HCEC 1CT (cell line): Measurements from ENCODE around the gene ST7.
"Not testable (repeated sequence)": the region's sequence is repeated elsewhere in the genome, so short reads cannot be mapped to it uniquely, and the experiment has no call there.

Source experiments
- DNase-seq: peaks from one replicate; pipeline ENCODE4 v3.0.0-alpha.2; 2017

ST7 gene, protein sequence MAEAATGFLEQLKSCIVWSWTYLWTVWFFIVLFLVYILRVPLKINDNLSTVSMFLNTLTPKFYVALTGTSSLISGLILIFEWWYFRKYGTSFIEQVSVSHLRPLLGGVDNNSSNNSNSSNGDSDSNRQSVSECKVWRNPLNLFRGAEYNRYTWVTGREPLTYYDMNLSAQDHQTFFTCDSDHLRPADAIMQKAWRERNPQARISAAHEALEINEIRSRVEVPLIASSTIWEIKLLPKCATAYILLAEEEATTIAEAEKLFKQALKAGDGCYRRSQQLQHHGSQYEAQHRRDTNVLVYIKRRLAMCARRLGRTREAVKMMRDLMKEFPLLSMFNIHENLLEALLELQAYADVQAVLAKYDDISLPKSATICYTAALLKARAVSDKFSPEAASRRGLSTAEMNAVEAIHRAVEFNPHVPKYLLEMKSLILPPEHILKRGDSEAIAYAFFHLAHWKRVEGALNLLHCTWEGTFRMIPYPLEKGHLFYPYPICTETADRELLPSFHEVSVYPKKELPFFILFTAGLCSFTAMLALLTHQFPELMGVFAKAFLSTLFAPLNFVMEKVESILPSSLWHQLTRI

DNA sequence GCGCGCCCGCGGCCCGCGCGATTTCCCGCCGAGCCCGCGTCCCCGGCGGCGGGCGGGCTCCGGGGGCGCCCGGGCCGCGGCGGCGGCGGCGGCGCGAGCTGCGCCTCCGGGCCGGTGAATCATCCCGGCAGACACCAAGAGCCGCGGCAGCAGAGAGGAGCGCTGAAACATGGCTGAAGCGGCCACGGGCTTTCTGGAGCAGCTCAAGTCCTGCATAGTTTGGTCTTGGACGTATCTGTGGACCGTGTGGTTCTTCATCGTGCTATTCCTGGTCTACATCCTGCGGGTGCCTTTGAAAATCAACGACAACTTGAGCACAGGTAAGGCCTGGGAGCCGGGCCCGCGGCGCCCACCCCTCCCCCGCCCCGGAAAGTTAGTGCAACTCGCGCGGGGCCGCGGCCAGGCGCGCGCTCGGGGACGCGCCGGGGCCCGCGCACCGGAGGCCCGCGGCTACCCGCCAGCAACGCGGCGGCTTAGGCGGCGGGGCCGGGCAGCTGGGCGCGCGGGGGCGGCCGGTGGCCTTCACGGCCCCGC is at the start of gene ST7:
Gene ST7 (plus strand): TSS at position 130 of the 534 bp plus-strand sequence. CDS start 40 bp downstream, at position 170.
- peak; percentile 74 for DNase-seq

DNA sequence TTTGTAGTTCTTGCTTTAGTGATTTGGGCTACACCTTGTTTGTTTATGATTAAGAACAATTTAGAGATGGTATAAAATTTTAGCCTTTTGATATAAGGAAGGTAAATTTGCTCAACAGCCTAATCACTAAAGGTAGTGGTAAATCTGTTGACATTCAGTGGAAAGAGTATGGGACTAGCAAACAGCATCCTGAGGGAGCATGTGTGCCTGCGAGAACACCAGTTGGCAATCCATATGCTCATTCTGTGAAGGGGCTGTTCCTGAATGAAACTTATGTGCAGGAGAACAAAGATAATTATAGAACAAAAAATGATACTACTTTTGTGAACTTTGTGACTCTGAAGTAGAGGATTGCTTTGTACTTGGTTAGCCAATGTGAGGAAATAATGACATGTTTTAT is 46.9 kb upstream of the ST7 start:
- DNase-seq, result no peak

DNA sequence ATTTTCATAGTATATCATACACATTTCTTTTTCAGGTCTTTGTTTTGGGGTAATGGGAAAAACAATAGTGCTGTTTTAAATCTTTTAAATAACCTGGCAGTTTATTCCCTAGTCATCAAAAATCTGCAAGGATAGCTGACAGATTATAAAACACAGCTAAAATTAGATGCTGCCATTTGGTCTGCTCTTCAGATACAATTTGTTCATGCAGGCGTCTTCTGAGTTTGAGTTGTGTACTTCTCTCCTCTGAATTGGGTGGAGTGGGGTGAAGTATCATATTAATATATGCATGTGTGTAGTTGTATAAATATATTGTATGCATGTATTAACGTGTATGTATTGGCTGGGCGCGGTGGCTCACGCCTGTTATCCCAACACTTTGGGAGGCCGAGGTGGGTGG is 42.9 kb upstream of the ST7 start:
- no peak for DNase-seq

DNA sequence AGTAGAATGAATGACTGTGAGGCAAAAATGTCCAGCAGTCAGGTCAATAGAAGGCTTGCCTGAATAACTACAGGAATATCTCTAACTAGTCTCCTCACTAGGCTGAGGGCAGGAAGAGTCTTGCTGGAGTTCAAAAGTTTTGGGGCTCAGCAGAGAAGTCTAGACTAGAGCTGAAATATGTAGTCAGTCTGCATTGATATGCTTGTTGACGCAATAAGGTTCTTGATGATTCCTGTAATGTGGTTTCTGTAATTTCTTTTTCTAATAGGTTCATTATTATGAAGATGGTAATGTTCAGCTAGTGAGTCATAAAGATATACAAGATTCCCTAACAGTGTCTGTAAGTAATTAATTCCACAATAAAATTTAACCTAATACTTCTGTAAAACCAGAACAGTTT is 41.5 kb upstream of the ST7 start:
- no peak for DNase-seq

DNA sequence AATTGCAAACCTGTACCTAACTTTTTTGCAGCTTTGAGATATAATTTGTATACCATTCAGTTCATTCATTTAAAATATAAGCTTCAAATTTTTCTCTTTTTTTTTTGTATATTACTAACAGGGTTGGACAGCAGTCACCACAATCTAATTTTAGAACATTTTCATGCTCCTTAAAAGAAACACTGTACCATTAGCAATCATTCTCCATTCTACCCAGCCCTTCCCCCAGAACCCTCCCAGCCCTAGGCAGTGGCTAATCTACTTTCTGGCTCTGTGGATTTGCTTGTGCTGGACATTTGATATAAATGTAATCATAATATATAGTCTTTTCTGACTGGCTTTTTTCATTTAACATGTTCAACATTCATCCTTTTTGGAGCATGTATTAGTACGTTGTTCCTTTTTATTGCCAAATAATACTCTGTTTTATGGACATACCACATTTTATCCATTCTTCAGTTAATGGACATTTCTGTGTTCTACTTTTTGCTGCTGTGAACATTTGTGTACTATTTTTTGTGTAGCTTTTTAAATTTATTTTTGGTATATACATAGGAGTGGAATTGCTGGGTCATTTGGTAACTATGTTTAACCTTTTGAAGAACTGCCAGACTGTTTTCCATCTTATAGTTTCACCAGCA is 40.9 kb upstream of the ST7 start:
- DNase-seq, result no peak

DNA sequence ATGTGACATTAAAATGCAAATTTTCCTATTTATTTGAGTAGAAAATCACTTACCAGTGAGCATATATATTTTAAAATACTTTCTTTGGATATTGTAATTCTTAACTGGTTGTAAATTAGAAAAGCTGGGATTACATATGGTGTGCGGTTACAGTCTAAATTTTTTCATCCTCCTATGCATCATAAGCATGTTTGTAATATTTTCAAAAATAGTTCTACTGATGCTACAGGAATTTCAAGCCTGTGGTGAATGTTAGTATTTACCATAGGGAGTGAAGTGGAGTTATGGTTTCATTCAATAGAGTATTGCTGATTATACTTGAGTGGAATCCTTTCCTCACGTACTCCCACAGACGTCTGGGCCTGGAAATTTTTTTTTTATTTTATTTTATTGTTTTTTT is 34.6 kb upstream of the ST7 start:
- DNase-seq, result no peak

DNA sequence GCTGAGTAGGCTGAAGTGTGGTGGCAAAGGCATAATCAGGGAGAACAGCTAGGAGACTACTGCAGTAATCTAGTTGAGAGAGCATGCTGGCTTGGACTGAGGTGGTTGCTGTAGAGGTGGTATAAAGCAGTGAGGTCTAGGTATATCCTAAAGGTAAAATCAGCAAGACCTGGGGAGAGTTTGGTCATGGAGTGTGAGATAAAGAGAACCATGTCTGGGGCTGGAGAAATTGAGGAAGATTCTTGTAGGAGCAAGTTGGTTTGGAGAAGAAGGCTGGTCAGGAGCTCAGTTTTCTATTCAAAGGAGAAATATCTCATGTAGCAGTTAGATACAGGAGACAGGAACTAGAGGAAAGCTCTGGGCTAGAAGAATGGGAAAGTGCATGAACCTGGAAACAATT is 32.9 kb upstream of the ST7 start:
- DNase-seq, result no peak

DNA sequence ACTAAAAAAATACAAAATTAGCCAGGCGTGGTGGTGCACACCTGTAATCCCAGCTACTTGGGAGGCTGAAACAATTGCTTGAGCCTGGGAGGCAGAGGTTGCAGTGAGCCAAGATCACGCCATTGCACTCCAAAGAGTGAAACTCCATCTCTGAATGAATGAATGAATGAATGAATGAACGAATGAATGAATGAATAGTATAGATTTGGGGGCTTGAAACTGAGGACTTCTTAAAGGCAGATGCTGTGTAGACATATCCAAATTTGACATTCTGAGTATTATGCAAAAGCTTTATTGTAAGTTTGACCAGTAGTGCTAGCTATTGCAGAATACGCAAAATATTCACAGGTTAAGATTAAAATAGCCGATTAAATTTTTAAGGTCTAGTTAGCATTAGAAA is 30.8 kb upstream of the ST7 start:
- no peak for DNase-seq

DNA sequence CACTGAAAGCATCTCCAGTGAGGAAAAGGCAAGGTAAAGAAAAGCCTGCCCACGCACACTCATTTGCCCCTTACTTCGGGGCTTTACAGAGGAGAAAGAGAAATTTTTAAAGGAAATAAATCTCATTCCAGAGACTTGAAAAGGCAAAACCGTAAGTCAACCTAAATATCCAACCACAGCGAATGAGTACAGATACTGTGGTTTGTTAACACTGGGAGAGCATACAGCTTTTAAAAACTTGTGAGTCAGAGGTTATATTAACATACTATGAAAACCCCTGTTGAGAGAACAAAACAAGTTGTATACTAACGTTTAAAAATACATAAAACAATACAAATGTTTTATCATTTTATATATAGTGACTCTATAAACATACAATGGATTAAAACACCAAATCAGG is 28.6 kb upstream of the ST7 start:
- no peak for DNase-seq

DNA sequence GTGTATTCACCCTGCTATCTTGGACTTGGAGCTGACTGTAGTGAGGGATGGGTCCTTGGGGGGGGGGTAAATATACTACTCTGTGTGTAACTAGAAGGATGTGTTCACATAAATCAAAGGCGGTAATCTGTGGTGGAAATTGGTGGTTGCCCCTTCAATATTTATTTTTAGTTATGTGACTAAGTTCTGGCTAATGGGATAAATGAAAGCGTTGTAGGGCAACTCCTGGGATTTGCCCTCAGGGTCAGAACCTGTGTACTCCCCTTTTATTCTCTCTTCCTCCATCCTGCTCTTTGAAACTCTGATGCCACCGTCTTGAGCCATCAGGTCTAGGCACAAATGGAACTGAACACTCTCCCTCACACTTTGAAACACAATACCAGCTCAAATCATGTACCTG is 24.3 kb upstream of the ST7 start:
- DNase-seq, result no peak

DNA sequence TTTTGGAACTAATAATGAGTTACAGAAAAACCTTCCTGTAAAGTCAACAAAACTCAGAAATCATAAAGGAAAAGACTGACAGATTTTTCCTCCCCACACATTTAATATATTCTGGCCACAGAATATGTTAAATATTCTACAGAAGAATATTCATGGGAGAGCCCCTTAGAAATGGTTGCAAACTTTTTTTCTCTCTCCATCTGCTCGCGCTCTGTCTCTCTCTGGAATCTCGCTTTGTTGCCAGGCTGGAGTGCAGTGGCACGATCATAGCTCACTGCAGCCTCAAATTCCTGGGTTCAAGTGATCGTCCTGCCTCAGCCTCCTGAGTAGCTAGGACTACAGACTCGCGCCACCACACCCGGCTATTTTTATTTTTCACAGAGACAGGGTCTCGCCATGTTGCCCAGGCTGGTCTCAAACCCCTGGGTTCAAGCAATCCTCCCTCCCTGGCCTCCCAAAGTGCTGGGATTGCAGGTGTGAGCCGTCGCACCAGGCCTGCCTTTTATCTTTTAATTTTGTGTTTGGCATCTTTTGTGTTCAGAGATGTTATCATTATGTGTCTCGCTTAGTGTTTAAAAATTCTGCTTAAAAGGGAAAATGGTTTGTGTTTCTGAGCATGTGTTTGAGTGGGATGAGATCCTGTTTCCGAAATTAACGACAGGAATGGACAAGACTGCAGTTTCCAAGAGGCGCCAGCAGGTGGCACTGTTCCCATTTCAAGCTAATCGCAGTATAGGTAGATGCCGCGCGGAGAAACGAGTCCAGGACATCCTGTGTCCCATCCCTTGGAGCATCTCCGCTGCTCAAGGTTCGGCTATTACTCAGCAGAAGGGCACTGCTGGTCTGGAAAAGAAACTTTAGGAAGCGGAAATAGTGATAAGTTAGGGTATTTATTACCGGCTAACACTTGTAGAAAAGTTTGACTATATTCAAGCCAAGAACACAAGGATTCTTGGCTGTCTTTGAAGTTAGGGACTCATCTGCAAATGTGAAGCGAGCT is 23.1 kb upstream of the ST7 start:
- DNase-seq, result peak; percentile 74

DNA sequence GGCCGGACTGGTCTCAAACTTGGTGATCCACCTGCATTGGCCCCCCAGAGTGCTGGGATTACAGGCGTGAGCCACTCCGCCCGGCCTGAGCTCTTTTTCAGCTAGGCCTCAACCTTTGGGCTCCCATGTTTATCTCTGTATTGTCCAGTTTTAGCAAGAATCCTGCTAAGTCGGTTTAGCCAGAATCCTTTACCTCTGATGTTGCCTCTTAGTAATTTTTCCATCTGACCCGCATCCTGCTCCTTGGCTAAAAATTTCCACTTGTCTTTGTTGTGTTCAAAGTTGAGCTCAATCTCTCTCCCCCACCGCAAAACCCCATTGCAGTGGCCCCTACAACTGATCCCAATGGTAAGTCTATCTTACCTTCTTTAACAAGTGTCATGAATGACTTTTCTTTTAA is 20.7 kb upstream of the ST7 start:
- DNase-seq, result no peak

DNA sequence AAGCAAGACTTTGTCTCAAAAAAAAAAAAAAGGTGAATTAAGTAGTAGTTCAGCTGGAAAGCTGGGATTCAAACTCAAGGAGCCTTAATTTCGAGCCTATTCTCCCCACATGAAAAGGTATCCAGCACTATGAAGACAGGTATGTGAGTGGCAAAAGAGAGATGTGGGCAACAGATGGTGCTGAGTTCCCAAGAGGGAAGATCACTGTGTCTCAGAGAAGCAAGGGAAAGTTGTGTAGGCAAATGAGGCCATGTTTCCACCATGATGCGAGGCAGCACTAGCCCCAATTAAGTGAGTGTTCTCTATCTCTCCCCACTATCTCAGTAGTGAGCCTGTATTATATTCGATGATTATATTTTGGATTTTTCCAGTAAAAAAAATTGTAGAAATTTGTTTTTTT is 19.8 kb upstream of the ST7 start:
- no peak for DNase-seq

DNA sequence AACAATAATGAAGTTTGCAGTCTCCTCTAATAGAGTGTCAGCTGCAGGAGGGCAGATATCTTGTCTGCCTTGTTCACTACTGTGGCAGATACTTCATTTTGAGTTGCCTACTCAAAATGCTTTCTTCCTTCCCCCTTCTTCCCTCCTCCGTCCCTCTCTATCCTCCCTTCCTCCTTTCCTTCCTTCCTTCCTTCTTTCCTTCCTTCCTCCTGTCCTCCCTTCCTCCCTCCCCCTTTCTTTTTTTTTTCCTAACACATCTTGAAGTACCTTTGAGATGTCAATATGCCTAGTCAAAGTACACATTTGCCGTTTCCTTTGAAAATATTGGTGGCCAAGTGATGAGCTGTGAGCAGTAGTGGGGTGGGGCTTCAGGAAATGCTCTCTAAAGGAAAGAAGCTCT is 18.7 kb upstream of the ST7 start:
- DNase-seq, result no peak

DNA sequence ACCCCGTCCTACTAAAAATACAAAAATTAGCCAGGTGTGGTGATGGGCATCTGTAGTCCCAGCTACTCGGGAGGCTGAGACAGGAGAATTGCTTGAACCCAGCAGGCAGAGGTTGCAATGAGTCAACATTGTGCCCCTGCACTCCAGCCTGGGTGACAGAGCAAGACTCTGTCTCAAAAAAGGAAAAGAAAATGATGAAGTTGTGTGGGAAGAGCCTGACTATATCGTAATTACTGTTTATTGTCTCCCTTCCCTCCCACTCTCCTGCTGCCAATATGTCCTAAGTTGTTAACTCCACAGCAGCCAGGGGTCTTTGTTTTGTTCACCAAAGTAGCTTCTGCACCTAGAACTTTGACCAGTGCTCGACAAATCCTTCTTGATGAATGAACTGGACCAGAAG is 16.5 kb upstream of the ST7 start:
- not testable (repeated sequence) for DNase-seq

DNA sequence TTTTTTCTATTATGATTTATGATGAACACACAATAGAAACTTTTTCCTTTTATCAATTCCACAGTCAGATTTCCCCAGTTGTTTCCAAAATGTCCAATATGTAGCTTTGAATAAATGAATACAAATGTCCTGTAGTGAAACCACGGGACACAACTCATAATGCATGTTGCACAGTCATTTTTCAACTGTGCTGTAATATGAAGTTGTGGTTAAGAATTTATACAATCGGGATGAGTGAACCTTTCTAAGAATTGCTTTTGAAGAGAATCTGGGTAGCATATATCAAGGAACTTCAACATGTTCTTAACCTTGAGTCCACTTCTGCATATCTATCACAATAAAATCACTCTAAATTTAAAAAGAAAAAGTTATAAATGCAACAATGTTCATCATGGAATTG is 14.6 kb upstream of the ST7 start:
- DNase-seq, result no peak

DNA sequence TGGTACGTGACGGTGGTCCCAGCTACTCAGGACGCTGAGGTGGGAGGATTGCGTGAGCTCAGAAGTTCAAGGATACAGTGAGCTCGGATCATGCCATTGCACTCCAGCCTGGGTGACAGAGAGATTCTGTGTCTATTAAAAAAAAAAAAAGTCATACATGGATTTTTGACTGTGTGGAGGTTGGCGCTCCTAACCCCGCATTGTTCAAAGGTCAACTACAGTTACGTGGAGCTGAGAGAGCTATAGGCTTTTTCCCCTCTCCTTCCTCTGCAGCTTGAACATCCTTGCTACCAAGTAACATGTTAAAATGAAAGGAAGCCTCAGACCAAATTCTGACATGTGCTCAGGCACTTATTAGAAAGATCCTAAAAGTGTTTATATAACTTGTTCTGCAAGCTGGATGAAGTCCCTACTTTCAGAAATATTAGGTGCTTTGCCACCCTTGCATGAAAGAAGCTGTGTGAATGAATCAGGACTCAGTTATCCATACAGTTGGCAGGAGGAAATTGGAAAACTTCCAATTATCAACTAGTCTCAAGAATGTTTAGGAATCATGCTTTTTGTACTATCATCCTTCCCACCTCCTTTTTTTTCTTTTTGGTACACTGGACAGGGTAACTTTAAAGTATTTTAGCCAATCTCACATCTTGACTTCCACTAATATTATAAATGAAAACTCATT is 12.5 kb upstream of the ST7 start:
- no peak for DNase-seq

DNA sequence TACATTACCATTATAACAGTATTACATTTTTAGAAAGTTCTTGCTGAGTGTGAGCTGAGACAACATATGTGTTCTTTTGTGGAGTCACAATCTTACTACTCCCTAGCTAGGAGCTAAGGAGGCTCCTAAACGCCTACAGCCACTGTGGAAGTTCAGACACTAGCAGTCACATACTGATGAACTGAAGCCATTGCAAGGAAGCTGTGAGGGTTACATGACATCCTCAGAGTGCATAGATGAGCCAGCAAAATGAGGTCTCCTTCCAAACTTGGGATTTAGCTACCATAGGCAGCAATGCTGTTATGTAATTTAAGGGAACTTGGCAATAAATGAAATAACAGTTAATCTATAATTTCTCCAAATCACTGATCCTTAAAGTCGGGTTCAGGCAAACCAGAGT is 10.8 kb upstream of the ST7 start:
- no peak for DNase-seq

DNA sequence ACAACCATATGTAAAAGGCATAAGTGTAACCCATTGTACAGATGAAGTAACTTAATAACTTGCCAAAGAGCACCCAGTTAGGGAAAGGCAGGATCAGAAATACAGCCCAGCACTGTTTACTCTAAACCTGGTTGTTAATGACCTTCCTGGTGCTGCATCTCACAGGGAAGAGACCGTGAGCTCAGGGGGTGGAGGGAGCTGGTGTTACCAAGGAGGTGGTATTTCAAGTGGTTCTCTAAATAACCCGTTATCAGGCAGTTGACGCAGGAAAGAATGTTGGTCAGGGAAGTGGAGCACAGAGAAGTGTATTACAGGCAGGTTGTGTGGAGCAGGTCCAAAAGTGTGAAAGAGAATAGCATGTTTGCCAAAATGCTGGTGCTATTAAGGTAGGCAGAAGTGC is 4.4 kb upstream of the ST7 start:
- no peak for DNase-seq

DNA sequence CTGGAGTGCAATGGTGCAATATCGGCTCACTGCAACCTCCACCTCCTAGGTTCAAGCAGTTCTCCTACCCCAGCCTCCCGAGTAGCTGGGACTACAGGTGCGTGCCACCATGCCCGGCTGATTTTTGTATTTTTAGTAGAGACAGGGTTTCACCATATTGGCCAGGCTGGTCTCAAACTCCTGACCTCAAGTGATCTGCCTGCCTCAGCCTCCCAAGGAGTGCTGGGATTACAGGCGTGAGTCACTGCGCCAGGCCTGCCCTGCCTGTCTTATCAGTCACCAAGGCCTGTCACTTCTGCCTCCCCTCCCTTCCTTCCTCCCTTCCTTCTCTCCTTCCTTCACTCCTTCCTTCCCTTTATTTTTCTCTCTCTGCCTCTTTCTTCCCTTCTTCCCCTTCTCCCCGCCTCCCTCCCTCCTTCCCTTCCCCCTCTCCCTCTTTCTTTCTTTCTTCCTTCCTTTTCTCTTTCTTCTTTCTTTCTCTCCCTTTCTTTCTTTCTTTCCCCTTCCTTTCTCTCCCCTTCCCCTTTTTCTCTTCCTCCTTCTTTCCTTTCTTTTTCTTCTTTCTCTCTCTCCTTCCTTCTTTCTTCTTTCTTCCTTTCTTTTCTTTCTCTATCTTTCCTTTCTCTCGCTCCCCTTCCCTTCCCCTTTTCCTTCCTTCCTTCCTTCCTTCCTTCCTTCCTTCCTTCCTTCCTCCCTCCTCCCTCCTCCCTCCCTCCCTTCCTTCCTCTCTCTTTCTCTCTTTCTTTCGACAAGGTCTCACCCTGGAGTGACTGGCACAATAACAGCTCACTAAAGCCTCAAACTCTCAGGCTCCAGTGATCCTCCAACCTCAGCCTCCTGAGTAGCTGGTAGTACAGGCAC is 3.1 kb upstream of the ST7 start:
- DNase-seq, result no peak

DNA sequence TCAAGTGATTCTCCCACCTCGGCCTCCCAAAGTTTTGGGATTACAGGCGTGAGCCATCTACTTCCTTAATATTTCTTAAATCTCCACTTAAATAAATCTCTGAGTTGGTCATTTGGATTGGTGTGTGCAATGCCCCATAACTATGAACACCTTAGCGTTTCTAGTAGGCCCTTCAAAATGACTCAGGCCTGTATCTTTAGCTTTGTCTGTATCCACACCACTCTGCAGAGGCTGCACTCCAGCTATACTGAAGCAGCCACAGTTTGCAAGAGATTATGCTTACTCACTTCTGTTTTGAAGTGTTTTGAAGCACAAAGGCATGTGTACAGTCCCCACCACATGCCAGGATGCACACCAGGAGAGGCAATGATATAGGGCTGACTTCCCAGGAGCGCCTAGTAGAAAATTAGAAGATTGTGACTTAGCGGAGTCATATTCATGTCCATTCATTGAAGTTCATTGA is 2.4 kb upstream of the ST7 start:
- DNase-seq, result no peak
